Measurements from ENCODE around the gene TUFT1.

The TUFT1 gene

GRCh38 chr1:151556052-151556451 lies 15.9 kb downstream of the TUFT1 start:
- Histone ChIP-seq H3K27ac (no peak overlapping the region), H3K36me3 (replicated peaks) (no peaks in the 10 kb centered on the region), H3K27me3 (replicated peaks) (no peaks in the 10 kb centered on the region), H3K4me3 (ENCODE audit: low read depth, low read length) (no peak overlapping the region)
- in situ Hi-C loops (cut with HindIII; ENCODE audit: low pct_ligation_motif_present, low sequenced_read_pairs) = no loop called here
- TF ChIP-seq CTCF (IDR thresholded peaks at IDR 0.05; ENCODE audit: low read depth, low read length, missing control alignments) = no peak
- no peak for DNase-seq

GRCh38 chr1:151562661-151563060 lies 22.6 kb downstream of the TUFT1 start:
- no peak for DNase-seq
- no peaks in the 10 kb centered on the region for H3K27me3 ChIP-seq (replicated peaks)
- H3K36me3 ChIP-seq (replicated peaks) = no peaks in the 10 kb centered on the region
- H3K27ac ChIP-seq = no peak overlapping the region
- TF ChIP-seq CTCF (IDR thresholded peaks at IDR 0.05; ENCODE audit: low read depth, low read length, missing control alignments) = no peak
- in situ Hi-C loops (cut with HindIII; ENCODE audit: low pct_ligation_motif_present, low sequenced_read_pairs) = no loop called here
- no peak overlapping the region for H3K4me3 ChIP-seq (ENCODE audit: low read depth, low read length)

GRCh38 chr1:151563376-151563775 lies 23.3 kb downstream of the TUFT1 start:
- in situ Hi-C loops (cut with HindIII; ENCODE audit: low pct_ligation_motif_present, low sequenced_read_pairs) = no loop called here
- no peaks in the 10 kb centered on the region for H3K36me3 ChIP-seq (replicated peaks)

GRCh38 chr1:151565502-151566189 lies 25.5 kb downstream of the TUFT1 start:
- no peaks in the 10 kb centered on the region for H3K27me3 ChIP-seq (replicated peaks)

More at GRCh38 chr1:151563376-151563775, 23.3 kb downstream of the TUFT1 start:
- TF ChIP-seq CTCF (IDR thresholded peaks at IDR 0.05; ENCODE audit: low read depth, low read length, missing control alignments) = no peak
- DNase-seq = no peak
- Histone ChIP-seq H3K27ac (no peak overlapping the region), H3K4me3 (ENCODE audit: low read depth, low read length) (no peak overlapping the region), H3K27me3 (replicated peaks) (no peaks in the 10 kb centered on the region)

GRCh38 chr1:151568626-151569088 lies 28.5 kb downstream of the TUFT1 start:
- Histone ChIP-seq H3K27ac (no peak overlapping the region), H3K4me3 (ENCODE audit: low read depth, low read length) (no peak overlapping the region), H3K27me3 (replicated peaks) (no peaks in the 10 kb centered on the region), H3K36me3 (replicated peaks) (peaks cover 2% of the 10 kb centered on the region)
- no peak for DNase-seq
- in situ Hi-C loops (cut with HindIII; ENCODE audit: low pct_ligation_motif_present, low sequenced_read_pairs) = no loop called here
- no peak for TF ChIP-seq CTCF (IDR thresholded peaks at IDR 0.05; ENCODE audit: low read depth, low read length, missing control alignments)

More at GRCh38 chr1:151565502-151566189, 25.5 kb downstream of the TUFT1 start:
- H3K4me3 ChIP-seq (ENCODE audit: low read depth, low read length) = no peak overlapping the region
- peaks cover 2% of the 10 kb centered on the region for H3K36me3 ChIP-seq (replicated peaks)
- no peak for TF ChIP-seq CTCF (IDR thresholded peaks at IDR 0.05; ENCODE audit: low read depth, low read length, missing control alignments)
- in situ Hi-C loops (cut with HindIII; ENCODE audit: low pct_ligation_motif_present, low sequenced_read_pairs) = no loop called here
- H3K27ac ChIP-seq = no peak overlapping the region
- no peak for DNase-seq

GRCh38 chr1:151570819-151571218 lies 30.7 kb downstream of the TUFT1 start:
- Histone ChIP-seq H3K36me3 (replicated peaks) (peaks cover 2% of the 10 kb centered on the region), H3K4me3 (ENCODE audit: low read depth, low read length) (no peak overlapping the region), H3K27ac (no peak overlapping the region), H3K27me3 (replicated peaks) (no peaks in the 10 kb centered on the region)
- no peak for TF ChIP-seq CTCF (IDR thresholded peaks at IDR 0.05; ENCODE audit: low read depth, low read length, missing control alignments)
- in situ Hi-C loops (cut with HindIII; ENCODE audit: low pct_ligation_motif_present, low sequenced_read_pairs) = no loop called here
- DNase-seq = no peak
